NCI-H345 treated with DMSO at 0.1 percent for 48 hours (cell line): ENCODE results near the gene PIP4K2C.

Experiments used
- DNase-seq: peaks from one replicate; lab custom pipeline; 2025; ENCODE audit not compliant: unreplicated experiment; lab: John Stamatoyannopoulos, UW

The PIP4K2C gene

DNA sequence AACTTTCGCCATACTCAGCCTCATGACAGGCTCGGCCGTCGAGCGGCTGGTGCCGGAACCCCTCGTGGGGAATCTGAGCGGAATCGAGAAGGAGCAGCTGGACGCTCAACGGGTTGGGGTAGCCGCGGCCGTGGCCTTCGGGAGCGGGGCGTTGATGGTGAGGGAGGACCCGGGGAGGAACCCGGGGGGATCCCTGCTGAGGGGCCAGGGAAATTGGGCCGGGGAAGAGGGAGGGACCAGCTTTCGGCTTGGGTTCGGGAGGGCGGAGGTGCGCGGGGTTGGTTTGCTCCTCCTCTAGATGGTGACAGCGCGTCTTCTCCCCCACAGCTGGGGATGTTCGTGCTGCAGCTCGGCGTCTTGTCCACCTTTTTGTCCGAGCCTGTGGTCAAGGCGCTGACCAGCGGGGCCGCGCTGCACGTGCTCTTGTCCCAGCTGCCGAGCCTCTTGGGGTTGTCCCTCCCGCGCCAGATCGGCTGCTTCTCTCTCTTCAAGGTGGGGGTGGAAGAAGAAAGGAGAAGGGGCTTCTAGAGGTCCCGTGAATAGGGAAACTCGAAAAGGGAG, 30.0 kb downstream of the PIP4K2C start:
- no peak for DNase-seq

DNA sequence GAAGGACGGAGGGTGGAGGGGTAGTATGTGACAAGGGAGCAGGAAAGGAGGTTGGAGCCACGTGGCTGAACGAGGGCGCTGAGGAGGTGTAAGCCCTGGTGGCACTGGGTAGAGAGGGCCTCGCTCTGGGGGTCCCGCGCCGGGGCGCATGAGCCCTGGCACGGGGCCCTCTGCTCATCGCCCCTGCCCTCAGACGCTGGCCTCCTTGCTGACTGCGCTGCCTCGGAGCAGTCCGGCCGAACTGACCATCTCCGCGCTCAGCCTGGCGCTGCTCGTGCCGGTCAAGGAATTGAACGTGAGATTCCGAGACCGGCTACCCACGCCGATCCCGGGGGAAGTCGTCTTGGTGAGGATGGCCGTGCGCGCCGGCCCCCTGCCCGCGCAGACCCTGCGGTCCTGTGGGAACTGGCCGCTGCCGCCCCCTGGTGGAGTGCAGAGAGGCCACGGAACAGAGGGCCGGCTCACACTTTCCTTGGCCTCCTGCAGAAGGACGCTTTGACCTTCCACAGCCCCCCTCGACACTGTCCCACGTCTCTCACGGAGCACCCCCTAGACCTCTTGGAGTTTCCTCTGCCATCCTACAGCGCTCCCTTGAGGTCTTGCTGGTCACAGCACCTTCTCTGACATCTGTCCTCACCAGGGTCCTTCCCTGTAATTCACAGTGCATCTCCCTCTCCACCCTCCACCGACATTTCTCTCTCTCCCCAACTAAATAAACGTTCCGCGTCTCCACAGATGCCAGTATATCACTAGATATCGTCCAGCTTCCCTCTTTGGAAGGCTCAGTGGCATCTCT, 30.7 kb downstream of the PIP4K2C start:
- DNase-seq = peak; percentile 24

DNA sequence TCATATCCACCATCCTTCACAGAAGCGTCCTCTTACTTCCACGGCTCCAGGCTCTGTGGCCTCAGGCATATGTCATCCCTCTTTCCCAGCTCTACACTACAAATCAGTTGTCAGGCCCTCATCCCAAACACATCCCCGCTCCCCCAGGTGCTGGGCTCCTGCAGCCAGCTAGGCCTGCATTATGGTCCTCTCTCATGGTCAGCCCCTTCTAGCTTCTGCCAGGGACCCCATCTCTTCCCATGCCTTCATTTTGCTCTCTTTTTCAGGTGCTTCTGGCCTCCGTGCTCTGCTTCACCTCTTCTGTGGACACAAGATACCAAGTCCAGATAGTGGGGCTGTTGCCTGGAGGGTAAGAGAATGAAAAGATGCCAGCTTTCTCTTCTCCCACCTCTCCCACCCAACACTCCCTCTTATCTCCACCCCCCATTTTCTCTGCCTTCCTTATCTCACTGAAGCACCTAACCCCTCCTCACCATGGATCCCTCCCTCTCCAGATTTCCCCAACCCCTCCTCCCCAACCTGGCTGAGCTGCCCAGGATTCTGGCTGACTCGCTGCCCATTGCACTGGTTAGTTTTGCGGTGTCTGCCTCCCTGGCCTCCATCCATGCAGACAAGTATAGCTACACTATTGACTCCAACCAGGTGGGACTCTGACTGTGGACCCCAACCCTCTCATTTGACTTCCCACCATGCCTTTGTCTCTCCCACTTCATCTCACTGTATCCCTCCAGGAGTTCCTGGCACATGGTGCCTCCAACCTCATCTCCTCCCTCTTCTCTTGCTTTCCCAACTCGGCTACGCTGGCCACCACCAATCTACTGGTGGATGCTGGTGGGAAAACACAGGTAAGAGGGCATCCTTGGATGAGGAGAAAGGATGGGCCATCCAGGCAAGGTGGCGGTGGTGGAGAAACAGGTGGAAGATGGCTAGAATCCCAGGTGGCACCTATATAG, 31.6 kb downstream of the PIP4K2C start:
- no peak for DNase-seq

DNA sequence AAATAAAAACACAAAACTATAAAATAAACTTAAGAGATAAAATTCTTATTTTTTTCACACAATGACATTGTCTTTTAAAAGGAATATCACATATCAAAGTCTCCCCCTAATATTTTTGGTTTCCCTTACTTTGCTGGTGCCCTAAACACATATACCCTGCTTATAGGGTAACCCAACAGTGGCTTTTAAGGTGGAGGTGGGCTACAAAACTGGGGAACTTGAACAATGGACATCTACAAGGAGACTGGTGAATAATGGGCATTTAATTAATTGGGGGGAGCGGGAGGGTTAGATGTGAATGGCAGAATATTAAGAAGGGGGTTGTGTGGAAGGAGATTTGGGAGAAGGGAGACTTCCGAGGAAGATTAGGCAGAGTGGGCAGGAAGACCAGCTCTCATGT, 32.4 kb downstream of the PIP4K2C start:
- DNase-seq = peak; percentile 51

DNA sequence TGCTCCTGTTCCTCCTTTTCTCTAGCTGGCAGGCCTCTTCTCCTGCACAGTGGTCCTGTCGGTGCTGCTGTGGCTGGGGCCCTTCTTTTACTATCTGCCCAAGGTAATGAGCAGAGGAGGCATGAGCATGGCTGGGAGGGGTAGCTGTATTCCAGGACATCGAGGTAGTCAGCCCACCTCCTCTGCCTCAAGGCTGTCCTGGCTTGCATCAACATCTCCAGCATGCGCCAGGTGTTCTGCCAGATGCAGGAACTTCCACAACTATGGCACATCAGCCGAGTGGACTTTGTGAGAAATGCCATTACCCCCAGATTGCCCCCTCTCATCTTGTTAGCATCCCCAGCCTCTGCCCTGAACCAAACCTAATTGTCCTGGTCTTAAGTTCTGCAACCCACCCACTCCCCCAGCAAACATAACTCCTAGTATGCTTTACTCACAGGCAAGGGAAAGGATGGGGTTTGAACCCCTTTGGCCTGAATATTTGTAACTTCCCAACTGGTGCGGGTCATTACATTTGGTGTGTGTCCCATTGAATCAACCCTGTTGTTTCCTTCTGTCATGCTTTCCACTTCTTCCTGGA, 32.9 kb downstream of the PIP4K2C start:
- DNase-seq = no peak

DNA sequence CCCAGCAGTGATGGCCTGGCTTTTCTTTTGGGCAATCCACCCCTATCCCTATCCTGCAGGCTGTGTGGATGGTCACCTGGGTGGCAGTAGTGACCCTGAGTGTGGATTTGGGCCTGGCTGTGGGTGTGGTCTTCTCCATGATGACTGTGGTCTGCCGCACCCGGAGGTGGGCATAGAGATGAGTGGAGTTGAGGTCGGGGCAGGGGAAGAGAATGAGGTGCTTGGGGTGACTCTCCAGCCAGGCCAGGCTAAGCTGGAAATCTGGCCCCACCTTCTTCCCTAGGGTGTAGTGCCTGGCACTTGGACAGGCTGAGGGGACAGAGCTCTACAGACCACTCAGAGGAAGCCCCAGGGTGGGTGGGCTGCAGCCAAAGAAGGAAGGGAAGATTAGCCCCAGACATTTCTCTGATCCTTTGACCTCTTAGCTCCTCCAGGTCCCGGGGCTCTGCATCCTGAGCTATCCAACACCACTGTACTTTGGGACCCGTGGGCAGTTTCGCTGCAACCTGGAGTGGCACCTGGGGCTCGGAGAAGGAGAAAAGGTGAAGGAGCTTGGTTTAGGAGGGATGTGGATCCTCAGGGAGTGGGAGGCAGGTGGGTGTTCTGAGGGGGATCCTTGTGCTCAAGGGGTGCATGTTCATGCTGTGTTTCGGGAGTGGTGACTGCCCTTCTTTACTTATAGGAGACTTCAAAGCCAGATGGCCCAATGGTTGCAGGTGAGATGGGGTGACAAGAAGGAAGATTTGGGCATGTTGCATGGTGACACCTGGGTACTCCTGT, 33.6 kb downstream of the PIP4K2C start:
- no peak for DNase-seq

DNA sequence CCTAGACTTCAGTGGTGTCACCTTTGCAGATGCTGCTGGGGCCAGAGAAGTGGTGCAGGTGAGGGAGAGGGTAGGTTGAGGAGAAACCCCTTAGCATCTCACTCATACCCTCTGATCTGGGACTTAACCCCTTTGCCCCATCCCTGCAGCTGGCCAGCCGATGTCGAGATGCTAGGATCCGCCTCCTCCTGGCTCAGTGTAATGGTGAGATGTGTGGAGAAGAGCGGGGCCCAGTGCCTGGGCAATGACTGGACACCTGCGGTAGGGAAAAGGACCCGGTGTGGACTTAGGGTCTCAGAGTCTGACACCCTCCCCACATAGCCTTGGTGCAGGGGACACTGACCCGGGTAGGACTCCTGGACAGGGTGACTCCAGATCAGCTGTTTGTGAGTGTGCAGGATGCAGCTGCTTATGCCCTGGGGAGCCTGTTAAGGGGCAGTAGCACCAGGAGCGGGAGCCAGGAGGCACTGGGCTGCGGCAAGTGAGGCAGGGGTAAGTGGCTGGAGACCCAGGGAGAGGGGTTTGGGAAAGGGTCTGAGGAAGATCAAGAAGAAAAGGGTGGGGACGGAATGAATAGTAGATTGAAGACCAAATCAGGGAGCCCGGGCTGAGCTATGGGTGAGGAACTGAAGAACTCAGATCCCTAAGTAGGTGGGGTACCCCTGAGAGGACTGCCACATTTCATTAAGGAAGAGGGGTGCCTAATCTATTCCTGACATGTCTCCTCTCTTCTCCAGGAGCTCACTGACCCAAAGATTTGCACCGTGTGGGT, 34.5 kb downstream of the PIP4K2C start:
- DNase-seq = no peak

DNA sequence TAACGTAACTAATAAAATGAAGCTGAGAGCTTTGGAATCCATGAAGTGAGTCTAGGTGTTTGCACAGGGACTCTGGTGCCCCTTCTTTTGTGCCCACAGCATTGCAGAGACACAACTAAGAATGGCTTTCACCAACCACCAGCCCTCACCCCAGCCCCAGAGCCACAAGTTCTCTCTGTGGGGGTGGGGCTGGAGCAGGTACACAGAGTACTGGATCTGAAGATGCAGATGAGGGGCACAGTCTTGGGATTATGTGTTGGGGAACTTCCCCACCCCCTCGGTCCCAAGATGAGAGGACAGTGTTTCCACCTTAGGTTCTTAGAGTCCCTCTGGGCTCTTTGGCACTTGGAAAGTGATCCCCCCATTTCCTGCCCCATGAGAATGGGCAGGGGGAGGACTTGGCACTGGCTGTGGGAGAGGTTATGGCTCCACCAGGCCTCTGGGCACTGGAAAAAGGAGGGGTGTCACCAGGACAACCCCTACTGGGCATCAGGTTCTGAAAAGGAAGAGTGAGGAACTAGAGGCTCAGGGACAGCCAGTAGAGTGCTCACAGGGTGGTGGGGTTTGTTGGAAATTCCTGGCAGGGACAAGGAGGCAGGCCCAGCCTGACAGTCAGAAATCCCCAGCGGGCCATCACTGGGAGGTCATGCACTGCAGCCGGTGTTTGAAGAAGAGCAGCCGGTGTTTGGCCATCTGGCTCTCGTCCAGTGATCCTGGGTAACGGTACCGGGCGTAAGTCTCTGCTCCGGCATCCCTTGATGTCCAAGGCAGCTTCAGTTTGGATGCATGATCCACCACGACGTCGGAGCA, 35.3 kb downstream of the PIP4K2C start:
- no peak for DNase-seq

DNA sequence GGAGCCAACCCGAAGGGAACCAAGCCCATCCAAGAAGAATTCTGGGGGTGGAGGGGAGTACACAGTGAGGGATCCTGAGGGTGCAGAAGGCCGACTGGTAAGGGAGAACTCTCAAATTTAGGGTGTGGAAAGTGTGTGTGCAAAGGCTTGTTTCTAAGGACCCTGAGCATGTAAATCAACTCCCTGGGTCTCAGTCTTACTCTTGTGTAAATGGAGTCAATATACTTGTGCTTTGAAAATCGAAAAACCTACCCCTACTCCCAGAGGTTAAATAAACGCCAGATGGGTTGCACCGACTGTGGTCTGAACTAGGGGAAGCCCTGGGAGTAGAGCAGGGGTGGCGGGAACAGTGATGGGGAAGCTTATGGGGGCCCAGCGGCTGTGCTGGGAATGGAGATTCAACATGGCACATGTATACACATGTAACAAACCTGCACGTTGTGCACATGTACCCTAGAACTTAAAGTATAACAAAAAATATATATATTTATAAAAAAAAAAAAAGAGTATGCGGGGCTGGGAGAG, 36.0 kb downstream of the PIP4K2C start:
- DNase-seq = no peak

DNA sequence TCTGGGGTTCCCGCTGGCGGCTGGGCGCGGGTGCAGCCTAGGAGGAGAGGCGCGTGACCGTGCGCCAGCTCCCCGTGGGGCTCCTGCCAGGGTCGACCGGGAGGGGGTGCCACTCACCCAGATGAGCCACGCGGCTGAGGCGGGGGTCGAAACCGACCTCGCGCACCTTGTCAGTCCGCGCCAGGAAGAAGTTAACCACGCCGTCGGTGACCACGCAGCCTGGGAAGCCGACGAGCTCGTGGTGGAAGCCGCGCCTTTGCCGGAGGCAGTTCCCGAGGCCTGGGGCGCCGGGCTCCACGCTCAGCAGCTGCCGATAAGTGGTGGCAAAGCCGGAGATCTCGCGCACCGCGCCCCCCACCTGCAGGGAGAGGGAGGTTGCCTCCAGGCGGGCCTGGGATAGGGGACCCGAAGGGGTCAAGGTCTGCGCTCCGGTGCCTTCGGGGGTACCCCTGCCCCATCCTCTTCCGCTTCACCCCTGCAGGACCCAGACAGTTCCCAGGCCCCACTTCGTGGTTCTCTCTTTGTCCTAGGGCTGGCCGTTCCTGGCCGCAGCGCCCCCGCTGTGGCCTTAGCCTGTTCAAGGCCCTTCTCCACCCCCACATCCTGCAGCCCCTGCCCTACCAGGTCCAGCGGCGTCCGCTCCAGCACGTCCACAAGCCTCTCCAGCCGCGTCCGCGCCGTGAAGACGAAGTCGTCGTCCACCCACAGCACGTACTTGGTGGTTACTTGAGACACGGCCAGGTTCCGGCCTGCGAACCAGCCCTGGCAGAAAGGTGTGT, 36.7 kb downstream of the PIP4K2C start:
- no peak for DNase-seq

DNA sequence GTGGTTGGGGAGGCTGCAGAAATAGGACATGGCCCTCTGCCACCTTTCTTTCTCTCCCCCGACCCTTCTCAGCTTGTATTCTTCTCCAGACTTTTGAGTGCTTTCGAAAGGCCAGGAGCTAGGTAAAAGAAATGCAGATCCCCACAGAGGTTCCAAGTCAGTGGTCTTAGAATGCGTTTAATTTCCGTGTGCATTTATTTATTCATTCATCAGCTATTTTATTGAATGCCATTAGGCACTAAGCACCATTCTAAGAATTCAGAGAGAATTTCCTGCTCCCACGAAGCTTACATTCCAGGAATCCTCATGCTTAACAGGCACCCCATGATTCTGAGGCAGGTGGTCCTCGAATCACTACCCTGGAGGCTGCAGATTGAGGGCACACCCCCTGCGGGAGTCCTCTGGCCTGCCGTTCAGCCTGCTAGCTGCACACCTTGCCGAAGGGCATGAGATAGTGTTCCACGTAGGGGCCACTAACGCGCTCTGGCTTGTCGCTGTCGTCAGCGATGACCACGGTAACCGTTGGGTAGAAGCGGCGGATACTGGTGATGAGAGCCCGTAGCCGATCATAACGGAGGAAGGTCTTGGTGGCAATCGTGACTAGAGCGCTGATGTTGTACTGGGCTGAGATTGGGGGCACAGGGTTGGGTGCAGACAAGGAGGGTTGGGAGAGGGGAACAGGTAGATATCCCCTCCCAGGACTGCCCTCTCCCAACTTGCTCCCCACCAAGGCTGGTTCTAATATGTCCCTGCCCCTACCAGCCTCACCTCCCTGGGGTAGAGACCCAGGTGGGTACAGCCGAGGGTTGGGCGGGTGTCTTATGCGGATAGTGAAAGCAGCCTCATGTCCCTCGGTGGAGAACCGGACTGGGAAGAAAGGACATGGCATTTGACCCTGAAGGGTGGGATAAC, 37.5 kb downstream of the PIP4K2C start:
- no peak for DNase-seq

DNA sequence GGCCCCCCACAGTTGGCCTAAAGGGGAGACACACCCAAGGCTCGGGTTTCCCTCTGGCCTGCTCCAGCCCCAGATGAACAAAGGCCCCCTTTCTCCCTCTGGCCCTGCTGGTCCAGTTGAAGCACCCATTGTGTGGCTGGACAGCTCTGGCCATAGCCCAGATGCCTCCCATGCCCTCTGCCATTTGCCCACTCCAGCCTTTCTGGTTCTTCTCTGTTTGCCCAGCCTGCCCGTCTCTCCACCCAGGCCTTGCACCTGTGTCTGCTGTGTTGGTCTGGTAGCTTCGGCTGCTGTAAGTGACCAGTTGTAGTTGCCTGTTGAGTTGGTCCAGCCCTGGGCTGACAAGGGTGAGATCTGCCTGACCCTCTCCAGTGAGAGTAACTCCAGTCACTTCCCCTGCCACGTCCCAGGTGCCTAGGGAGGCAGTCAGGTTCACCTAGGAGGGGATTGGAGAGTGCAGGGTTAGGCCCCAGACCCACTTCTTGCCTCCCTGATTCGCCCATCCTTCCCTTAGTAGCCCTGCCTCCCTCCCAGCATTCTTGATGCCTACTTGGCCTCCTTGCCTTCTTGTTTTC, 39.0 kb downstream of the PIP4K2C start:
- DNase-seq = no peak

DNA sequence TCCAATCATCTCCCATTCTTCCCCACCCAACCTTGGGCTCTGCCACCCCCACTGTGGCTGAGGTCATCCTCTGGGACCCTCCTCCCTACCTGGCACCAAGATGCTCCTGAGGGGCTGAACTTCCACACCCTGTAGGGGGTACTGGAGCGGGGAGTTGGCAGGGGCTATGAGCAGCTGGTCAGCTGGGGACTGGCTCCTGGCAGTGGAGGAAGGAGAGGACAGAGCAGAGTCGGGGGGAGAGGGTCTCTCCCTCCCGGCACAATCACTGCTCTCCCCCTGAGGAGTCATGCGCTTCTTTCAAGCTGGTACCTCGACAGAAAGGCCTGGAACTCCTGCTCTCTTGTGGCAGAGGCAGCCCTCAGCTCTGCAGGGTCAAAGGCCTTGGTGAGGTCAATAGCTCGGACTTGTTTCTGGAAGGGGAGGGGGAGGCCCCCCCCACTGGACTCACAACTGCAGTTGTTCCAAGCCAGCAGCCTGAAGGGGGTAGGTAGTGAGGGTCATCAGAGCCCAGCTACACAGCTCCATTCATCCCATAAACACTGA, 40.0 kb downstream of the PIP4K2C start:
- no peak for DNase-seq

DNA sequence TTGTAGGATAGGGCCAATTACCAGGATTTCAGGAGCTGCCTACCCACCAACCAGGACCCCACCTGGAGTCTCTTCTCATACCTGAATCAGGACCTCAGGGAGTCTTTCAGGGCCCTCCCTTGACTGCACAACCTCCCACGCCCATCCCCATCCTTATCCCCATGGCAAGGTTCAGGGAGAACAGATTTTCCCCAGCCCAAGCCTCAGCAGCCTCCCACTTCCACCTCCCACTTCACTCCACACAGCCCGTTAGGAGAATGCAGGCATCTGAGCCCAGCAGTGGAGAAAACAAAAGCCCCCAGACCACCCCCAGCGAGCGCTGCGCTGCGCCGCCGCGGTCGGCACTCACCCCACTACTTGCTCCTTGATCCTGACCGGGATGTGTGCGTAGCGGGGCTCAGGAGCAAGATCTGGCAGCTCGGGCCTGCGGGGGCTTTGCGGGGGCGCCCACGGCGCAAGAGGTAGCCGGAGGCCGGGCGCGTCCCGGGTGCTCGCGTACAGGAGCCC, 40.6 kb downstream of the PIP4K2C start:
- DNase-seq = no peak

DNA sequence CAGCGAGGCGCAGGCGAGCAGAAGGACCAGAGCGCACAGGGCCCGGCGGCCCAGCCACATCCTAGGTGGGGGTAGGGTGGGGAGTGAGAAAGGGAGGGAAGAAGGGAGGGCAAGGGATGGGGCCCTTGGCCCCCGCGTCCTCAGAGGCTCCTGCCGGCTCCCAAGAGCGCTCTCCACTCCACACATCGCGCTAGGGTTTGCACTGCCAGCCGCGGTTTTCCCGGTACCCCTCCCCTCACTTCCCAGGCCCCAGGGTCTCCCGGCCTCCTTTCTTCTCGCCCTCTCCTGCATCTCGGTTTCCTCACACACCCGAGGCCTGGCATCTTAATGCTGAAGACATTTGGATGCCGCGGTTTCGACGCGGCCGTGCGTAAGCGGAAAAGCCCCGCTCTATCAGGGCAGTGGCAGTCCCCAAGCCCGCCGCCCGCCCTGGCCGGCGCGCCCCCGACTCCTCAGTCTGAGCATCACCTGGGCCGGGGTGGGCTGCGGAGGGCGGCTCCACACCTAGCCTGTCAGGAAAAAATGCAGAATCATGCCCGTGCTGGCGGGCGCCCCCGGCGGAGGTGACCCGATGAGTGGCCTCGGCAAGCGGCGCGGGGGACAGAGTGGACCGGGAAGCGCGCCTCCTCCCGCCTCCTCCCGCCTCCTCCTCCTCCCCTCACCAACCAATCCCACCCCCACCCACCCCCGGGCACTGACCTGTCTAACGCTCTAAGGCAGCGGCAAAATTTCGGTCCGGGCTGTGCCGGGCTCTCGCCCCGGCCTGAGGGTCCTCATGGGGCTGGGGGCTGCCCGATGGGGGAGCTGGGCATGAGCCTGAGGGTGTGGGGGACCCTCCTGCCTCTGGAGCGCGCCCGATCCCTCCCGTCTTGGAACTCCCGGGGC, 41.3 kb downstream of the PIP4K2C start:
- DNase-seq = no peak
